ENCODE data around the gene TMEM30B. TPM values are rescaled to one million over a fixed set of nuclear protein-coding genes. Genes with fewer than 3 reads are reported as not detected.

TMEM30B gene
- total and polyA plus RNA-seq, 2 of the 13 experiments (the other 11 are each of a cell fraction or from before 2014, with no cell fraction given), result not detected

DNA sequence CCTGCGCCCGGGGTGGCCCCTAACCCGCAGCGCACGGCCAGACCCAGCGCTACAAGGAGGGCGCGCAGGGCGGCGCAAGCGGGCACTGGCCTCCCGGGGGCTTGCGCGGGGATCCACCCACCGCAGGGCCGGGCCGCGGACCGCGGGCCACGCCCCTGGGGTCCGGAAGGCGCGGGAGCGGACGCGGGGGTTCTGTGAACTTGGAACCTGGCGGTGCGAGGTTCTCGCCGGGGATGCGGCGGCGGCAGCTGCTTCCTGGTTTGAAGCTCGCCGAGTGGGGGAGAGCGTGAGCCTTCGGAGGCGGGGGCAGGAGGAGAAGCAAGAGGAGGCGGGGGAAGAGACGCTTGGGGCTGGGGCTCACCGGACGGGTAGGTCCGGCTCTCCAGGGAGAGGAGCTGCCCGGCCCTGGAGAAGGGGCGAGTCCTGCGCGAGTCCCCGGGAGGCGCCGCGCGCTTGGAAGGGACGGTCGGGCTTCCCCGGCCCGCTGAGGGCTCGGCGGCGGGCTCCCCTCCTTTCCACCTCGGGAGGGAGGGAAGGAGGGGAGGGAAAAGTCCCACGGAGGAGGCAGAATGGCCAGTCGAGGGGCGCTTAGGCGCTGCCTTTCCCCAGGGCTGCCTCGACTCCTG lies 40.4 kb upstream of the TMEM30B start, which contains the start of gene PRKCH (continued):
- no peak for TF ChIP-seq KAT8 (CRISPR knock-in tag; IDR thresholded peaks at IDR 0.05)
- TF ChIP-seq MXD4 (CRISPR knock-in tag; IDR thresholded peaks at IDR 0.05), result no peak
- TF ChIP-seq FOXP4 (CRISPR knock-in tag; IDR thresholded peaks at IDR 0.05), result 0 out of 2 replicates have a peak, but pooled peaks have one; percentile 21
- TF ChIP-seq ZNF234 (CRISPR knock-in tag; conservative IDR thresholded peaks at IDR 0.05), result 0 out of 2 replicates have a peak, but pooled peaks have one; percentile 29
- no peak for TF ChIP-seq GLI4 (CRISPR knock-in tag; IDR thresholded peaks at IDR 0.05; ENCODE audit: borderline replicate concordance)
- peak; percentile 8; the same call in 1 of the 2 replicates for TF ChIP-seq PHF8 (CRISPR knock-in tag; IDR thresholded peaks at IDR 0.05)
- TF ChIP-seq, protein P1, sequence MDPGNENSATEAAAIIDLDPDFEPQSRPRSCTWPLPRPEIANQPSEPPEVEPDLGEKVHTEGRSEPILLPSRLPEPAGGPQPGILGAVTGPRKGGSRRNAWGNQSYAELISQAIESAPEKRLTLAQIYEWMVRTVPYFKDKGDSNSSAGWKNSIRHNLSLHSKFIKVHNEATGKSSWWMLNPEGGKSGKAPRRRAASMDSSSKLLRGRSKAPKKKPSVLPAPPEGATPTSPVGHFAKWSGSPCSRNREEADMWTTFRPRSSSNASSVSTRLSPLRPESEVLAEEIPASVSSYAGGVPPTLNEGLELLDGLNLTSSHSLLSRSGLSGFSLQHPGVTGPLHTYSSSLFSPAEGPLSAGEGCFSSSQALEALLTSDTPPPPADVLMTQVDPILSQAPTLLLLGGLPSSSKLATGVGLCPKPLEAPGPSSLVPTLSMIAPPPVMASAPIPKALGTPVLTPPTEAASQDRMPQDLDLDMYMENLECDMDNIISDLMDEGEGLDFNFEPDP (CRISPR knock-in tag; conservative IDR thresholded peaks at IDR 0.05), result no peak
- TF ChIP-seq MAZ (IDR thresholded peaks at IDR 0.05; ENCODE audit: borderline replicate concordance, low read depth, low read length), result no peak
- TF ChIP-seq MAZ (CRISPR knock-in tag; IDR thresholded peaks at IDR 0.05; ENCODE audit: low read depth), result 0 out of 2 replicates have a peak, but pooled peaks have one; percentile 59
- TF ChIP-seq CTCF (CRISPR knock-in tag; IDR thresholded peaks at IDR 0.05), result peak; percentile 51
- TF ChIP-seq SMARCC2 (IDR thresholded peaks at IDR 0.05), result no peak
- TF ChIP-seq, protein P2, sequence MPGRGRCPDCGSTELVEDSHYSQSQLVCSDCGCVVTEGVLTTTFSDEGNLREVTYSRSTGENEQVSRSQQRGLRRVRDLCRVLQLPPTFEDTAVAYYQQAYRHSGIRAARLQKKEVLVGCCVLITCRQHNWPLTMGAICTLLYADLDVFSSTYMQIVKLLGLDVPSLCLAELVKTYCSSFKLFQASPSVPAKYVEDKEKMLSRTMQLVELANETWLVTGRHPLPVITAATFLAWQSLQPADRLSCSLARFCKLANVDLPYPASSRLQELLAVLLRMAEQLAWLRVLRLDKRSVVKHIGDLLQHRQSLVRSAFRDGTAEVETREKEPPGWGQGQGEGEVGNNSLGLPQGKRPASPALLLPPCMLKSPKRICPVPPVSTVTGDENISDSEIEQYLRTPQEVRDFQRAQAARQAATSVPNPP (CRISPR knock-in tag; IDR thresholded peaks at IDR 0.05), result no peak
- TF ChIP-seq RELA (CRISPR knock-in tag; IDR thresholded peaks at IDR 0.05), result no peak
- TF ChIP-seq ZNF276 (CRISPR knock-in tag; IDR thresholded peaks at IDR 0.05; ENCODE audit: low read depth), result 0 out of 2 replicates have a peak, but pooled peaks have one; percentile 17
- TF ChIP-seq ARID3A (IDR thresholded peaks at IDR 0.05; ENCODE audit: low read depth, low read length), result no peak
- TF ChIP-seq ZNF790 (CRISPR knock-in tag; IDR thresholded peaks at IDR 0.05; ENCODE audit: borderline replicate concordance), result no peak
- TF ChIP-seq, protein P3, sequence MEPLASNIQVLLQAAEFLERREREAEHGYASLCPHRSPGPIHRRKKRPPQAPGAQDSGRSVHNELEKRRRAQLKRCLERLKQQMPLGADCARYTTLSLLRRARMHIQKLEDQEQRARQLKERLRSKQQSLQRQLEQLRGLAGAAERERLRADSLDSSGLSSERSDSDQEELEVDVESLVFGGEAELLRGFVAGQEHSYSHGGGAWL (CRISPR knock-in tag; IDR thresholded peaks at IDR 0.05), result no peak

Measured in HepG2 (cell line).